Activated CD4-positive, alpha-beta T cell treated with anti-CD3 and anti-CD28 coated beads, Interleukin-2, amount 10 ng/mL, durations not matched to agents 24 days and 14 days (primary cell): ENCODE results near the gene CIAPIN1. TPM values are rescaled to one million over a fixed set of nuclear protein-coding genes. Genes with fewer than 3 reads are reported as not detected.

Source experiments
- DNase-seq: peaks from one replicate; pipeline ENCODE4 v3.0.0; 2022
- H3K27ac Mint-ChIP-seq: one replicate; pipeline ENCODE4 v1.8.0; 2022; ENCODE audit warnings: mild to moderate bottlenecking, mixed read lengths
- H3K27me3 Mint-ChIP-seq: one replicate; pipeline ENCODE4 v1.8.0; 2022; ENCODE audit warnings: mixed read lengths
- H3K36me3 Mint-ChIP-seq: one replicate; pipeline ENCODE4 v1.8.0; 2022; ENCODE audit warnings: low read depth, mild to moderate bottlenecking, mixed read lengths
- H3K4me1 Mint-ChIP-seq: one replicate; pipeline ENCODE4 v1.8.0; 2021; ENCODE audit warnings: mixed read lengths
- H3K4me3 Mint-ChIP-seq: one replicate; pipeline ENCODE4 v1.8.0; 2022; ENCODE audit warnings: mild to moderate bottlenecking, moderate library complexity, mixed read lengths
- H3K9me3 Mint-ChIP-seq: one replicate; pipeline ENCODE4 v1.8.0; 2021; ENCODE audit warnings: mixed read lengths
- intact Hi-C: fragments of 100-400 bp; cut with micrococcal nuclease; formaldehyde crosslinking; loops from one replicate; pipeline ENCODE4 v1.15.1; 2023
- total RNA-seq: library from RNA; stranded (reverse); gene quantifications from 2 replicates; pipeline ENCODE4 v1.2.3, GENCODE V29; 2022

CIAPIN1 gene
- total RNA-seq, 1 donor from 2014 or later, result 85.4 TPM

GRCh38 chr16:57395026-57395425 lies 52.2 kb downstream of the CIAPIN1 start:
- Mint-ChIP-seq H3K4me1 (no peaks in the 10 kb centered on the region), H3K36me3 (no peaks in the 10 kb centered on the region), H3K27me3 (peaks cover 4% of the 10 kb centered on the region), H3K27ac (no peak overlapping the region), H3K4me3 (no peak overlapping the region), H3K9me3 (no peaks in the 10 kb centered on the region)
- intact Hi-C loops, result no loop called here
- DNase-seq, result no peak

GRCh38 chr16:57394444-57394843 lies 52.7 kb downstream of the CIAPIN1 start:
- intact Hi-C loops, result no loop called here
- no peak for DNase-seq
- Mint-ChIP-seq H3K4me3 (no peak overlapping the region), H3K27ac (no peak overlapping the region), H3K36me3 (no peaks in the 10 kb centered on the region), H3K4me1 (no peaks in the 10 kb centered on the region), H3K9me3 (no peaks in the 10 kb centered on the region), H3K27me3 (peaks cover 4% of the 10 kb centered on the region)

- no peaks in the 10 kb centered on the region for H3K4me1 Mint-ChIP-seq
- peaks cover 4% of the 10 kb centered on the region for H3K27me3 Mint-ChIP-seq
- intact Hi-C loops, result no loop called here
- no peaks in the 10 kb centered on the region for H3K9me3 Mint-ChIP-seq
- H3K4me3 Mint-ChIP-seq, result no peak overlapping the region
- H3K27ac Mint-ChIP-seq, result no peak overlapping the region
- DNase-seq, result no peak
- H3K36me3 Mint-ChIP-seq, result no peaks in the 10 kb centered on the region
Observed at GRCh38 chr16:57392694-57393093, 54.5 kb downstream of the CIAPIN1 start.

GRCh38 chr16:57391708-57392107 lies 55.5 kb downstream of the CIAPIN1 start:
- peaks cover 4% of the 10 kb centered on the region for H3K27me3 Mint-ChIP-seq
- intact Hi-C loops, result no loop called here
- no peaks in the 10 kb centered on the region for H3K4me1 Mint-ChIP-seq
- no peaks in the 10 kb centered on the region for H3K9me3 Mint-ChIP-seq
- H3K36me3 Mint-ChIP-seq, result no peaks in the 10 kb centered on the region
- no peak overlapping the region for H3K27ac Mint-ChIP-seq
- no peak for DNase-seq
- H3K4me3 Mint-ChIP-seq, result no peak overlapping the region

GRCh38 chr16:57391300-57391699 lies 55.9 kb downstream of the CIAPIN1 start:
- no peaks in the 10 kb centered on the region for H3K36me3 Mint-ChIP-seq
- peaks cover 6% of the 10 kb centered on the region for H3K27me3 Mint-ChIP-seq
- intact Hi-C loops, result no loop called here
- no peaks in the 10 kb centered on the region for H3K9me3 Mint-ChIP-seq
- H3K27ac Mint-ChIP-seq, result no peak overlapping the region
- H3K4me3 Mint-ChIP-seq, result no peak overlapping the region
- no peak for DNase-seq
- no peaks in the 10 kb centered on the region for H3K4me1 Mint-ChIP-seq

- intact Hi-C loops, result no loop called here
- no peak overlapping the region for H3K4me3 Mint-ChIP-seq
- DNase-seq, result no peak
- no peak overlapping the region for H3K27ac Mint-ChIP-seq
- H3K36me3 Mint-ChIP-seq, result no peaks in the 10 kb centered on the region
- no peaks in the 10 kb centered on the region for H3K4me1 Mint-ChIP-seq
- H3K9me3 Mint-ChIP-seq, result no peaks in the 10 kb centered on the region
- peaks cover 6% of the 10 kb centered on the region for H3K27me3 Mint-ChIP-seq
Observed at GRCh38 chr16:57390636-57391295, 56.4 kb downstream of the CIAPIN1 start.

- Mint-ChIP-seq H3K9me3 (no peaks in the 10 kb centered on the region), H3K27me3 (peaks cover 6% of the 10 kb centered on the region), H3K4me3 (no peak overlapping the region), H3K27ac (no peak overlapping the region), H3K36me3 (no peaks in the 10 kb centered on the region), H3K4me1 (no peaks in the 10 kb centered on the region)
- intact Hi-C loops, result no loop called here
- no peak for DNase-seq
Observed at GRCh38 chr16:57389087-57389468, 58.1 kb downstream of the CIAPIN1 start.

GRCh38 chr16:57388359-57389086 lies 58.7 kb downstream of the CIAPIN1 start:
- no peak for DNase-seq
- H3K9me3 Mint-ChIP-seq, result no peaks in the 10 kb centered on the region
- peaks cover 6% of the 10 kb centered on the region for H3K27me3 Mint-ChIP-seq
- no peak overlapping the region for H3K27ac Mint-ChIP-seq
- H3K36me3 Mint-ChIP-seq, result no peaks in the 10 kb centered on the region
- H3K4me3 Mint-ChIP-seq, result no peak overlapping the region
- no peaks in the 10 kb centered on the region for H3K4me1 Mint-ChIP-seq
- intact Hi-C loops, result no loop called here

GRCh38 chr16:57387598-57388354 lies 59.4 kb downstream of the CIAPIN1 start:
- Mint-ChIP-seq H3K9me3 (no peaks in the 10 kb centered on the region), H3K27ac (no peak overlapping the region), H3K27me3 (peaks cover 6% of the 10 kb centered on the region), H3K4me3 (no peak overlapping the region), H3K4me1 (no peaks in the 10 kb centered on the region), H3K36me3 (no peaks in the 10 kb centered on the region)
- no peak for DNase-seq
- intact Hi-C loops, result no loop called here

- Mint-ChIP-seq H3K27ac (no peak overlapping the region), H3K9me3 (no peaks in the 10 kb centered on the region), H3K36me3 (no peaks in the 10 kb centered on the region), H3K27me3 (peaks cover 4% of the 10 kb centered on the region), H3K4me1 (no peaks in the 10 kb centered on the region), H3K4me3 (no peak overlapping the region)
- DNase-seq, result no peak
- intact Hi-C loops, result no loop called here
Observed at GRCh38 chr16:57386381-57386951, 60.7 kb downstream of the CIAPIN1 start.

GRCh38 chr16:57385083-57385482 lies 62.1 kb downstream of the CIAPIN1 start:
- no peaks in the 10 kb centered on the region for H3K4me1 Mint-ChIP-seq
- H3K27me3 Mint-ChIP-seq, result peaks cover 2% of the 10 kb centered on the region
- no peaks in the 10 kb centered on the region for H3K36me3 Mint-ChIP-seq
- intact Hi-C loops, result no loop called here
- no peaks in the 10 kb centered on the region for H3K9me3 Mint-ChIP-seq
- no peak overlapping the region for H3K4me3 Mint-ChIP-seq
- DNase-seq, result no peak
- no peak overlapping the region for H3K27ac Mint-ChIP-seq

- no peak for DNase-seq
- Mint-ChIP-seq H3K9me3 (no peaks in the 10 kb centered on the region), H3K4me3 (no peak overlapping the region), H3K27me3 (peaks cover 2% of the 10 kb centered on the region), H3K36me3 (no peaks in the 10 kb centered on the region), H3K27ac (no peak overlapping the region), H3K4me1 (no peaks in the 10 kb centered on the region)
- intact Hi-C loops, result no loop called here
Observed at GRCh38 chr16:57384248-57385070, 62.7 kb downstream of the CIAPIN1 start.
